Muscle of back (tissue), 11 donors: ENCODE measurements around the gene AIMP1. TPM values are rescaled to one million over a fixed set of nuclear protein-coding genes. Genes with fewer than 3 reads are reported as not detected.
"Not testable (repeated sequence)": the region's sequence is repeated elsewhere in the genome, so short reads cannot be mapped to it uniquely, and the experiment has no call there.

Source experiments
- DNase-seq, 3 donors: peaks; one replicate each; pipeline versions ENCODE4 v3.0.0 to v3.0.0-alpha.2; 2013
- polyA plus RNA-seq, 10 donors: library from polyadenylated mRNA; unstranded; fragments of 120-200 nt; gene quantifications; one replicate each; pipeline ENCODE4 v1.2.1, GENCODE V29; 2013; ENCODE audit not compliant: insufficient read length in 10 of 10

AIMP1 gene
- polyA plus RNA-seq, 10 donors = 39.0 to 56.1 (median 45.2) TPM

GRCh38 chr4:106343865-106344646, 27.7 kb downstream of the AIMP1 start:
- DNase-seq = no peak

- DNase-seq = no peak
Observed at GRCh38 chr4:106344647-106344970, 28.3 kb downstream of the AIMP1 start.

- no peak for DNase-seq
Observed at GRCh38 chr4:106347167-106347566, 30.8 kb downstream of the AIMP1 start.

GRCh38 chr4:106351016-106351415, 34.7 kb downstream of the AIMP1 start:
- no peak for DNase-seq

GRCh38 chr4:106353786-106354185, 37.4 kb downstream of the AIMP1 start:
- no peak for DNase-seq

- peak in 2 of 3 donors; percentile 43 to 63 for DNase-seq
Observed at GRCh38 chr4:106355193-106355592, 38.8 kb downstream of the AIMP1 start.

- peak in 1 of 3 donors; percentile 53 for DNase-seq
Observed at GRCh38 chr4:106358899-106359298, 42.5 kb downstream of the AIMP1 start.

- peak in 1 of 3 donors; percentile 61 for DNase-seq
Observed at GRCh38 chr4:106362086-106362825, 45.9 kb downstream of the AIMP1 start.

GRCh38 chr4:106364282-106364681, 47.9 kb downstream of the AIMP1 start:
- no peak for DNase-seq

GRCh38 chr4:106365613-106366012, 49.3 kb downstream of the AIMP1 start:
- peak; percentile 51 to 89 (median 70) for DNase-seq

GRCh38 chr4:106366026-106366425, 49.7 kb downstream of the AIMP1 start:
- DNase-seq = peak in 1 of 3 donors; percentile 39

GRCh38 chr4:106367072-106367471, 50.7 kb downstream of the AIMP1 start:
- peak in 1 of 3 donors; percentile 4 for DNase-seq

GRCh38 chr4:106368678-106369077, 52.3 kb downstream of the AIMP1 start, which contains the start of gene GIMD1:
Gene GIMD1, minus strand, starts transcription at chr4:106368778. Its CDS starts 1,343 bp downstream, at chr4:106367435.
- no peak for DNase-seq

GRCh38 chr4:106369456-106370060, 53.2 kb downstream of the AIMP1 start:
- peak; percentile 78 to 89 (median 80) for DNase-seq

- no peak for DNase-seq
Observed at GRCh38 chr4:106370214-106370613, 53.9 kb downstream of the AIMP1 start.

- no peak for DNase-seq
Observed at GRCh38 chr4:106371161-106371560, 54.8 kb downstream of the AIMP1 start.

GRCh38 chr4:106373026-106373425, 56.7 kb downstream of the AIMP1 start:
- DNase-seq = no peak

- DNase-seq = no peak
Observed at GRCh38 chr4:106380179-106380578, 63.8 kb downstream of the AIMP1 start.

GRCh38 chr4:106384878-106385277, 68.5 kb downstream of the AIMP1 start:
- no peak for DNase-seq

GRCh38 chr4:106385853-106386393, 69.6 kb downstream of the AIMP1 start:
- no peak for DNase-seq

- DNase-seq = no peak
Observed at GRCh38 chr4:106395582-106395981, 79.2 kb downstream of the AIMP1 start.

- DNase-seq = not testable (repeated sequence)
Observed at GRCh38 chr4:106398898-106399297, 82.5 kb downstream of the AIMP1 start.
